ENCODE measurements around the gene HAND1. TPM values are rescaled to one million over a fixed set of nuclear protein-coding genes. Genes with fewer than 3 reads are reported as not detected.

The HAND1 gene
- total and polyA plus RNA-seq, 2 experiments from 2014 or later = 66.0 to 68.9 TPM

GRCh38 chr5:154435226-154435625 lies 42.8 kb downstream of the HAND1 start:
- TF ChIP-seq CTCF (IDR thresholded peaks at IDR 0.05; ENCODE audit: low read depth, low read length) = no peak
- Histone ChIP-seq H3K4me1 (ENCODE audit: low read depth) (no peaks in the 10 kb centered on the region), H3K9me3 (ENCODE audit: low read depth) (no peaks in the 10 kb centered on the region), H3K27ac (no peak overlapping the region), H3K4me3 (no peak overlapping the region), H3K27me3 (no peaks in the 10 kb centered on the region), H3K36me3 (no peaks in the 10 kb centered on the region)
- no peak for DNase-seq (ENCODE audit: low read depth in 1 of 2, low spot score in 1 of 2)

DNA sequence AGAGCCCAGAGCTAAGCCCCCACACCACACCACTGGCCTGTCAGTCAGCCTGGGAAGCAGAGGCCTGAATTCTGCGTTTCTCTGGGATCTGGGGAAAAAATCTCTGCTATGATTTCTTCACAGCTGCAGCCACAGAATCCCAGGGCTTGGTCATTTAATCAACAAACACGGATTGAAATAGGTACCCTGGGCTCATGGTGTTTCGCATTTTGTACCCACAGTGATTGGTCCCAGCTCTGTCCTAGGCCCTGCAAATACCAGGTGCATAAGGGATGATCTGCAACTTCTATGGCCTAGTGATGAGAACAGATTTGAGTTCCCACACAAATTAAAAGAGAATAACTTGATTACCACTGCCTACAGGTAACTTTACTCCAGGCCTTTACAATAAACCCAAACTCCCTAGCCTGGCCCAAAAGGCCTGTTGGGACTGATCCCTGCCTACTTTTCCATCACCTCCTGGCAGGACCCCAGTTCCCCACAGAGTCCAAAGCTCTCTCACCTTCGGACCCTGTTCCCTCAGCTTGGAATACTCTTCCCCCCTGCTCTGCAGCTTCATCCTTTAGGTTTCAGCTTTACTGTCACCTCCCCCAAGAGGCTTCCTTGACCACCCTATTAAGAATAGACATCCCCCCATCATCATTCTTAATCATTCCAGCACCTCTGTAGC lies 46.9 kb downstream of the HAND1 start:
- Histone ChIP-seq H3K27ac (no peak overlapping the region), H3K4me1 (ENCODE audit: low read depth) (no peaks in the 10 kb centered on the region), H3K4me3 (no peak overlapping the region), H3K27me3 (no peaks in the 10 kb centered on the region), H3K9me3 (ENCODE audit: low read depth) (no peaks in the 10 kb centered on the region), H3K36me3 (no peaks in the 10 kb centered on the region)
- DNase-seq (ENCODE audit: low read depth in 1 of 2, low spot score in 1 of 2) = no peak
- no peak for TF ChIP-seq CTCF (IDR thresholded peaks at IDR 0.05; ENCODE audit: low read depth, low read length)

DNA sequence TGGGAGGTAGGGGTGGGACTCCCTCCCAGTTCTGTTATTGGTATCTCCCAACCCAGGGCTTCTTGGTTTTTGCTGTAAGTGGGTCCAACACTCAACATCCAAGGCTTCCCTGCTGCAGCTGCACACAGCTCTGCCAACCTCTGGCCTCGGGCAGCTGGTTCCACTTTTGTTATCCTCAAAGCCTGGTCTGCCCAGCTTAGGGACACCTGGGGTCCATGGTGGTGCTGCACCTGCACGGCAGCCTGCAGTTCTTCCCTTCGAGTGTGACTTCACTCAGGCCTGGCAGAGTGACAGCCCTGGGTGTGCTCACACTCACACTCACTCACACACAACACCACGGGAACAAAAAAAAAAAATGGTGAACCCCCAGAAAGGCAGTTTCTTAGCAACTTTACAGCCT lies 47.6 kb downstream of the HAND1 start:
- Histone ChIP-seq H3K36me3 (no peaks in the 10 kb centered on the region), H3K27me3 (no peaks in the 10 kb centered on the region), H3K4me1 (ENCODE audit: low read depth) (no peaks in the 10 kb centered on the region), H3K4me3 (no peak overlapping the region), H3K27ac (no peak overlapping the region), H3K9me3 (ENCODE audit: low read depth) (no peaks in the 10 kb centered on the region)
- TF ChIP-seq CTCF (IDR thresholded peaks at IDR 0.05; ENCODE audit: low read depth, low read length) = no peak
- no peak for DNase-seq (ENCODE audit: low read depth in 1 of 2, low spot score in 1 of 2)

GRCh38 chr5:154429341-154429740 lies 48.7 kb downstream of the HAND1 start:
- DNase-seq (ENCODE audit: low read depth in 1 of 2, low spot score in 1 of 2) = no peak
- no peak overlapping the region for H3K27ac ChIP-seq
- H3K36me3 ChIP-seq = no peaks in the 10 kb centered on the region
- H3K27me3 ChIP-seq = no peaks in the 10 kb centered on the region
- H3K4me3 ChIP-seq = no peak overlapping the region
- no peaks in the 10 kb centered on the region for H3K4me1 ChIP-seq (ENCODE audit: low read depth)
- TF ChIP-seq CTCF (IDR thresholded peaks at IDR 0.05; ENCODE audit: low read depth, low read length) = no peak
- no peaks in the 10 kb centered on the region for H3K9me3 ChIP-seq (ENCODE audit: low read depth)

GRCh38 chr5:154428208-154428607 lies 49.8 kb downstream of the HAND1 start:
- no peaks in the 10 kb centered on the region for H3K9me3 ChIP-seq (ENCODE audit: low read depth)
- H3K27ac ChIP-seq = no peak overlapping the region
- TF ChIP-seq CTCF (IDR thresholded peaks at IDR 0.05; ENCODE audit: low read depth, low read length) = no peak
- no peak overlapping the region for H3K4me3 ChIP-seq
- H3K27me3 ChIP-seq = no peaks in the 10 kb centered on the region
- no peaks in the 10 kb centered on the region for H3K36me3 ChIP-seq
- H3K4me1 ChIP-seq (ENCODE audit: low read depth) = no peaks in the 10 kb centered on the region
- DNase-seq (ENCODE audit: low read depth in 1 of 2, low spot score in 1 of 2) = no peak

Other genes with a start within 250 kb of the HAND1 start
- gene SAP30L, start 32.2 kb downstream of the HAND1 start, total RNA-seq = 15.5 and 20.8 TPM in 2 replicates
- 37.2 and 37.5 TPM in 2 replicates for gene SAP30L, start 32.2 kb downstream of the HAND1 start, polyA plus RNA-seq